DND-41 (cell line): ENCODE results near the gene FGF9.

Experiments
- EZH2 ChIP-seq: IDR thresholded peaks from 3 replicates; pipeline ENCODE4 v1.6.1; 2012; ENCODE audit warnings: borderline replicate concordance, low read depth, mild to moderate bottlenecking, moderate library complexity, low read length, inconsistent platforms; ENCODE audit not compliant: severe bottlenecking
- TF ChIP-seq, protein P1 (sequence below): IDR thresholded peaks from 2 replicates; pipeline ENCODE4 v1.5.1; 2012; ENCODE audit warnings: borderline replicate concordance, low read length, moderate library complexity, mild to moderate bottlenecking; ENCODE audit not compliant: poor library complexity, severe bottlenecking; ENCODE audit errors: extremely low read depth

DNA sequence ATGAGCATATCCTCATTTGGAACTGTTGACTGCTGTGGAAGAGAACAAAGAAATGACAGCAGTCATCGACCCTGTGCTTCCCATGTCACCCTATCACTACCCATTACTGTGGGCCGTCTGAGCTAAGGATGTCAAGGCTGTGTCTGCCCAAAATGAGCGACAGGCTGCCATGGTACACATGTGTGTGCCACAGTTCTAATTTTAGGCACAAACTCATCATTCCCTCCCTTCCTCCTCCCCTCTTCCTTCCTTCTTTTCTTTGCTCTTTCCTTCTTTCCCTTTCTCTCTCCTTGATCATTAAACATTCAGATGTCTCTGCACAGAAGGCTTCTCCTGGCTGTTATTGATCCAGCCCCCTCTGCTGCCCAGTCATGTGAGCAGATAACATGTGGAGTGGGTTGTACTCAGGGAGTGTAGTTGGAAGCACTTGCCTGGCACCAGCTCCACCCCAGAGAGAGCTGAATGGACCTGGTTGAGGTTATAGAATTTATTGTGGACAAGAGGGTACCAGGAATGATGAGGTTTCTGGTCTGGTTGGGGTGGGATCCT, 6.3 kb downstream of the FGF9 start:
- no peak for TF ChIP-seq EZH2
- TF ChIP-seq, protein P1, sequence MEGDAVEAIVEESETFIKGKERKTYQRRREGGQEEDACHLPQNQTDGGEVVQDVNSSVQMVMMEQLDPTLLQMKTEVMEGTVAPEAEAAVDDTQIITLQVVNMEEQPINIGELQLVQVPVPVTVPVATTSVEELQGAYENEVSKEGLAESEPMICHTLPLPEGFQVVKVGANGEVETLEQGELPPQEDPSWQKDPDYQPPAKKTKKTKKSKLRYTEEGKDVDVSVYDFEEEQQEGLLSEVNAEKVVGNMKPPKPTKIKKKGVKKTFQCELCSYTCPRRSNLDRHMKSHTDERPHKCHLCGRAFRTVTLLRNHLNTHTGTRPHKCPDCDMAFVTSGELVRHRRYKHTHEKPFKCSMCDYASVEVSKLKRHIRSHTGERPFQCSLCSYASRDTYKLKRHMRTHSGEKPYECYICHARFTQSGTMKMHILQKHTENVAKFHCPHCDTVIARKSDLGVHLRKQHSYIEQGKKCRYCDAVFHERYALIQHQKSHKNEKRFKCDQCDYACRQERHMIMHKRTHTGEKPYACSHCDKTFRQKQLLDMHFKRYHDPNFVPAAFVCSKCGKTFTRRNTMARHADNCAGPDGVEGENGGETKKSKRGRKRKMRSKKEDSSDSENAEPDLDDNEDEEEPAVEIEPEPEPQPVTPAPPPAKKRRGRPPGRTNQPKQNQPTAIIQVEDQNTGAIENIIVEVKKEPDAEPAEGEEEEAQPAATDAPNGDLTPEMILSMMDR, result no peak
